Smooth muscle cell (in vitro differentiated cells): ENCODE measurements around the gene ECI1. TPM values are rescaled to one million over a fixed set of nuclear protein-coding genes. Genes with fewer than 3 reads are reported as not detected.

ENCODE experiments used
- DNase-seq: peaks from one replicate; lab custom pipeline; 2025; ENCODE audit not compliant: unreplicated experiment; lab: John Stamatoyannopoulos, UW
- H2AFZ ChIP-seq: fragments of 200-600 bp; sonication (generic); 2 replicates; pipeline ENCODE4 v1.6.0; 2016; ENCODE audit warnings: antibody characterized with exemption, low read depth, mild to moderate bottlenecking
- H3F3A ChIP-seq: fragments of 200-600 bp; sonication (generic); 2 replicates; pipeline ENCODE4 v1.6.0; 2017; ENCODE audit warnings: antibody characterized with exemption, low read depth
- H3K27ac ChIP-seq: fragments of 200-600 bp; sonication (generic); 2 replicates; pipeline ENCODE4 v1.5.1; 2016; ENCODE audit warnings: low read depth, mild to moderate bottlenecking
- H3K27me3 ChIP-seq: fragments of 200-600 bp; sonication (generic); 2 replicates; pipeline ENCODE4 v1.6.1; 2016; ENCODE audit warnings: low read depth, mild to moderate bottlenecking
- H3K36me3 ChIP-seq: fragments of 200-600 bp; sonication (generic); 2 replicates; pipeline ENCODE4 v1.5.1; 2016; ENCODE audit warnings: low read depth
- H3K4me1 ChIP-seq: fragments of 200-600 bp; sonication (generic); 2 replicates; pipeline ENCODE4 v1.5.1; 2016; ENCODE audit warnings: low read depth
- H3K4me2 ChIP-seq: fragments of 200-600 bp; sonication (generic); 2 replicates; pipeline ENCODE4 v1.6.0; 2016; ENCODE audit warnings: mild to moderate bottlenecking
- H3K4me3 ChIP-seq: fragments of 200-600 bp; sonication (generic); 2 replicates; pipeline ENCODE4 v1.5.1; 2016; ENCODE audit warnings: mild to moderate bottlenecking
- H3K79me2 ChIP-seq: fragments of 200-600 bp; sonication (generic); 2 replicates; pipeline ENCODE4 v1.6.0; 2016; ENCODE audit warnings: low read depth, mild to moderate bottlenecking
- H3K9ac ChIP-seq: fragments of 200-600 bp; sonication (generic); 2 replicates; pipeline ENCODE4 v1.6.0; 2016; ENCODE audit warnings: low read depth
- H3K9me3 ChIP-seq: fragments of 200-600 bp; sonication (generic); replicated peaks from 2 replicates; pipeline ENCODE4 v1.5.1; 2016; ENCODE audit warnings: low read depth
- H4K20me1 ChIP-seq: fragments of 200-600 bp; sonication (generic); 2 replicates; pipeline ENCODE4 v1.6.0; 2016; ENCODE audit warnings: low read depth
- CTCF ChIP-seq: fragments of 200-600 bp; sonication (generic); IDR thresholded peaks from 2 replicates; pipeline ENCODE4 v1.5.1; 2017; ENCODE audit warnings: borderline replicate concordance, mild to moderate bottlenecking, antibody characterized with exemption; ENCODE audit not compliant: insufficient read depth, poor library complexity, severe bottlenecking
- WGBS: methylation state at CpG from one replicate; pipeline ENCODE4 v1.1.7; 2016; ENCODE audit warnings: low lambda C conversion rate; 5-methylcytosine and 5-hydroxymethylcytosine counted together
- polyA plus RNA-seq: library from polyadenylated mRNA; unstranded; fragments of >200 nt; fragmentation: Nextera tagmentation; extraction: Ambion mirVana; gene quantifications from 2 replicates; pipeline ENCODE4 v1.2.1, GENCODE V29; 2016
- total RNA-seq: library from RNA; depleted of rRNA; stranded (reverse); fragments of >200 nt; gene quantifications from 2 replicates; pipeline ENCODE4 v1.2.3, GENCODE V29; 2014

Gene ECI1
- total and polyA plus RNA-seq, 2 experiments from 2014 or later = 45.7 to 86.9 TPM

DNA sequence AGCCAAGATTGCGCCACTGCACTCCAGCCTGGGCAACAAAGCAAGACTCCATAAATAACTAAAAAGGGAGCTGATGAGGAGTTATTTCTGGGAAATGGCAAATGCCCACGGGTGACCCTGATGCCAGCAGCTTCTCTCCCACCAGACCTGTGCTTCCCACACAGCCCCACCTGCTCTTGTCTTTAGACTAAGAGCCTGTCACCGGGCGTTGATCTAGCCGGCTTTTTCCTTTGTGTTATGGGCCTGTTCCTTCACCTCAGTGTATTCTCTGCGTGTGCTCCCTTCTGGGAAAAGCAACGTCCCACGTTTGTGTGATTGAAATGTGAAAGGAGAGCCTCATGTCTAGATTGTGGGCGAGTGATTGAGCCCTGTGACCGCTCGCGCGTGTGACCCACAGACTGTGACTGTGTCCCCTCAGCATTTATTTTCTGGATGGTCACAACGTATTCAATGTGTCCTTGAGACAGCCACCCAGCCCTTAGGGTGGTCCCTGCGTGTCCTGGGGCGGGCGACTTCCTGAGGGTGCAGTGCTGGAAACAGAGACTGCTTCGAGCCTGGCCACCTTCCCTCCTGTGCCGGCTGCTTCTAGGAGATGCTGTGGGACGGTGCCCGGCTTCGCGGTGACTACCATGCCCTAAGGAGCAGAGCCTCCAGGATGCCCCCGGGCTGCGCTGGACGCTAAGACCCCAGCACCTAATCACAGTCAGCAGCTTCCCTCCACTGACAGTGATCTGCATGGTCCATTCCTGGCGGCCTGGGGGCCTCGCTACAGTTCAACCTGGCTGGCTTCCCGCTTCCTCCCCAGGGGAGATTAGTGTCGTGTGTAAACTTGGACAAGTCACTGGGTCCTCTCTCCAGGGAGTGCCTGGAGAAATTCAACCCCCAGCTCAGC, 24.3 kb upstream of the ECI1 start:
- H2AFZ ChIP-seq = no peak overlapping the region
- 87% methylated on average over 30 of the region's 30 CpGs for WGBS
- DNase-seq = no peak

GRCh38 chr16:2273931-2274330, 22.5 kb upstream of the ECI1 start:
- peaks cover 6% of the 10 kb centered on the region for H3K4me1 ChIP-seq
- no peak overlapping the region for H3K9ac ChIP-seq
- no peaks in the 10 kb centered on the region for H3K36me3 ChIP-seq
- peaks cover 20% of the 10 kb centered on the region for H4K20me1 ChIP-seq
- 95% methylated on average over 10 of the region's 10 CpGs for WGBS
- H2AFZ ChIP-seq = no peak overlapping the region
- H3F3A ChIP-seq = no peaks in the 10 kb centered on the region
- no peak overlapping the region for H3K4me2 ChIP-seq
- H3K4me3 ChIP-seq = no peak overlapping the region
- no peak overlapping the region for H3K27ac ChIP-seq
- H3K9me3 ChIP-seq = no peaks in the 10 kb centered on the region
- no peaks in the 10 kb centered on the region for H3K27me3 ChIP-seq
- no peak for DNase-seq
- peaks cover 19% of the 10 kb centered on the region for H3K79me2 ChIP-seq
- TF ChIP-seq CTCF = no peak

More for the DNA sequence above, 24.3 kb upstream of the ECI1 start:
- TF ChIP-seq CTCF = no peak
- H3K9ac ChIP-seq = no peak overlapping the region
- H3K4me2 ChIP-seq = no peak overlapping the region
- no peaks in the 10 kb centered on the region for H3K27me3 ChIP-seq
- no peaks in the 10 kb centered on the region for H3F3A ChIP-seq
- no peaks in the 10 kb centered on the region for H3K36me3 ChIP-seq
- no peaks in the 10 kb centered on the region for H3K9me3 ChIP-seq
- no peak overlapping the region for H3K4me3 ChIP-seq
- no peak overlapping the region for H3K27ac ChIP-seq
- peaks cover 7% of the 10 kb centered on the region for H4K20me1 ChIP-seq
- no peaks in the 10 kb centered on the region for H3K4me1 ChIP-seq
- H3K79me2 ChIP-seq = peaks cover 1% of the 10 kb centered on the region

DNA sequence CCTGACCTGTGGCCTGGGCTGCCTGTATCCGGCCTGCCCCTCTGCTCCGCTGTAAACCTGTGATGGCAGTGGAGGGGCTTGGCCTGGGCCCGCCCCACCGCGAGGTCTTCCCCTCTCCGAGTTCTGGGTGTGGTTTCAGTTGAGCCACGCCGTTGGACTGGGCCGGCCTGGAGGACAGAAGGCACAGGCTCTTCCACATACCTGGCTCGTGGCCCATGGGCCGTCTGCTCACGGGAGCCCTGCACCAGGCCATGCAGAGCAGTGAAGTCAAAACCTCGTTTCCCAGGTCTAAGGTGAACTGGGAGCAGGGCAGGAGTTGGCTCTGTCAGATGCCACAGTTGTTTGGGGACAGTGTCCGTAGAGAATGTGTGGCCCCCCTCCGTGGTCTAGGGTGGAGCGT, 22.1 kb upstream of the ECI1 start:
- no peak for DNase-seq
- no peaks in the 10 kb centered on the region for H3F3A ChIP-seq
- H3K4me1 ChIP-seq = peaks cover 6% of the 10 kb centered on the region
- no peak overlapping the region for H3K27ac ChIP-seq
- no peak overlapping the region for H3K4me2 ChIP-seq
- no peaks in the 10 kb centered on the region for H3K36me3 ChIP-seq
- no peaks in the 10 kb centered on the region for H3K9me3 ChIP-seq
- peaks cover 20% of the 10 kb centered on the region for H4K20me1 ChIP-seq
- H3K79me2 ChIP-seq = peaks cover 19% of the 10 kb centered on the region
- no peak overlapping the region for H3K4me3 ChIP-seq
- WGBS = 95% methylated on average over 16 of the region's 16 CpGs
- H3K9ac ChIP-seq = no peak overlapping the region
- no peak overlapping the region for H2AFZ ChIP-seq
- no peak for TF ChIP-seq CTCF
- no peaks in the 10 kb centered on the region for H3K27me3 ChIP-seq
